COLO668 (cell line): ENCODE results near the gene NANOGP8.
"Not testable (repeated sequence)": the region's sequence is repeated elsewhere in the genome, so short reads cannot be mapped to it uniquely, and the experiment has no call there.

ENCODE experiments used
- DNase-seq: peaks from one replicate; lab custom pipeline; 2025; ENCODE audit not compliant: unreplicated experiment; lab: John Stamatoyannopoulos, UW

NANOGP8 gene, protein sequence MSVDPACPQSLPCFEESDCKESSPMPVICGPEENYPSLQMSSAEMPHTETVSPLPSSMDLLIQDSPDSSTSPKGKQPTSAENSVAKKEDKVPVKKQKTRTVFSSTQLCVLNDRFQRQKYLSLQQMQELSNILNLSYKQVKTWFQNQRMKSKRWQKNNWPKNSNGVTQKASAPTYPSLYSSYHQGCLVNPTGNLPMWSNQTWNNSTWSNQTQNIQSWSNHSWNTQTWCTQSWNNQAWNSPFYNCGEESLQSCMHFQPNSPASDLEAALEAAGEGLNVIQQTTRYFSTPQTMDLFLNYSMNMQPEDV

GRCh38 chr15:35085176-35085919 lies at the start of gene NANOGP8:
NANOGP8 (minus strand) TSS chr15:35085295; CDS start chr15:35085110, 185 bp downstream.
- not testable (repeated sequence) for DNase-seq

DNA sequence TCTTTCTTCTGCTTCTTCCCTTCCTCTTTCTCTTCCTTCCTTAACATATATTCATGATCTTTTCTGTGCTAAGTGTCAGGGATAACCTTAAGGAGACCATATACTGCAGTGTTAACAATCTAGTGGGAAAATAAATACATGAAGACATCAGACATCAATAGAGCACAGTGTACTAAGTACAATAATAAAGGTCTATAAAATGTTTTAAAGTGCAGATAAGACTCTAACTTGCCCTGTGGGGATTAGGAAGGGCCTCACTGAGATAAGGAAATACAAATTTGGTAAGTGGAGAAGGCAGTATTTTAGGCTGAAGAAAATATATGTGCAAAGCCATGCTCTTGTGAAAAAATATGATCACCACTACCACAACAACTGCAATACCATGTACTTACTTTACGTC lies 49.2 kb upstream of the NANOGP8 start:
- no peak for DNase-seq

- DNase-seq, result no peak
Measured at GRCh38 chr15:35130245-35130644, 45.1 kb upstream of the NANOGP8 start.

DNA sequence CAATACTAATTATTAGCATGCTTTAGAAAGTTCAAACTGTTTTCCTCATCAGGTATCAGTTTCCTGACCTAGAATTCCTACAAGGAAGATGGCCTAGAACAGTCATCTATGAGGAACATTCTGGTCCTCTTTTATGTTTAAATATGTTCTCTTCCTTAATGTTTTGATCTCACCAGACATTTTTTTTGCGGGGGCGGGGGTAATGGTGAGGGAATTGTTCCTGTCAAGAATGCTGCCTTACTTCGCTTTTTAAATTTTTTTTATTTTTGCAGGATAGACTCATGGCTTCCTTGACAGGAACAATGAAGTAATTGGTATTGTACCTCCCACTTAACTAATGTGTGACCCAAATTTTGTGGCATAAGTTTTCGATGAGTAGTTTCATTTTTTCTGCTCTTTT lies 44.3 kb upstream of the NANOGP8 start:
- no peak for DNase-seq

GRCh38 chr15:35127717-35128116 lies 42.6 kb upstream of the NANOGP8 start:
- DNase-seq, result no peak

- DNase-seq, result no peak
Measured at GRCh38 chr15:35126236-35126635, 41.1 kb upstream of the NANOGP8 start.

DNA sequence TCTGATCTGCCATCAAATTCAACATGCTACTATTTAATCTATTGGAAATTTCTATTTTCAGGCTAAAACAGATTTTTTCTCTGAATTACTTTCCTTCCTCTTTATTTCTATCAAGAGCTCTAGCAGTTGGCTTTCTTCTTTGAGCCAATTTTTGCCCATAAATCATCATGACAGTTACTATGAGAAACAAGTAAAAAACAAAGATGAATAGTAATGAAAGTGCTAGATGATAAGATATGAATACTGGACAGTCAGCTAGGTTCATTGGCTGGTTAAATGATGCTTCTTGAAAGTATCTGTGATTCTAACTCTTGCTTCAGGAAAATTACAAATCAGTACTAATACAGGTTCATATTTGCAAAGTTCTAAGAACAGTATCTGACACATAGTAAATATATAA lies 38.6 kb upstream of the NANOGP8 start:
- no peak for DNase-seq

GRCh38 chr15:35121611-35122359 lies 36.7 kb upstream of the NANOGP8 start:
- DNase-seq, result no peak

GRCh38 chr15:35120173-35120572 lies 35.1 kb upstream of the NANOGP8 start:
- no peak for DNase-seq

DNA sequence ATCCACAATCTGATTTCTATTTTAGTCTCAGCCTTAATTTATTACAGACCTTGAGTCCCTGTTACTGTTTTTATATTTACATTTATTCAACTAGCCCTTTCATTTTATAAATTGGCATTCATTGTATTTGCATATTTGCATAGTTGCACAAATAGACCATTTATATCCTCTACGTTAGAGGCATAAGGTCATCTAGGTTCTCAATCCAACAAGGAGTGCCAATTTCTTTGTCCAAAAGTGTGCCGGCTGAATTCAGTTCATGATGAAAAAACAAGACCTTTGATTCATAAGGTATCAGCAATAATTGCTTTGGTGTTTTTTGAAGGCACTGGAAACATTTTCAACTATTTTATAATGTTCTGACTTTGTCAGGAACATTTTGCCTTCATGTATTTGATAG lies 33.9 kb upstream of the NANOGP8 start:
- DNase-seq, result no peak

DNA sequence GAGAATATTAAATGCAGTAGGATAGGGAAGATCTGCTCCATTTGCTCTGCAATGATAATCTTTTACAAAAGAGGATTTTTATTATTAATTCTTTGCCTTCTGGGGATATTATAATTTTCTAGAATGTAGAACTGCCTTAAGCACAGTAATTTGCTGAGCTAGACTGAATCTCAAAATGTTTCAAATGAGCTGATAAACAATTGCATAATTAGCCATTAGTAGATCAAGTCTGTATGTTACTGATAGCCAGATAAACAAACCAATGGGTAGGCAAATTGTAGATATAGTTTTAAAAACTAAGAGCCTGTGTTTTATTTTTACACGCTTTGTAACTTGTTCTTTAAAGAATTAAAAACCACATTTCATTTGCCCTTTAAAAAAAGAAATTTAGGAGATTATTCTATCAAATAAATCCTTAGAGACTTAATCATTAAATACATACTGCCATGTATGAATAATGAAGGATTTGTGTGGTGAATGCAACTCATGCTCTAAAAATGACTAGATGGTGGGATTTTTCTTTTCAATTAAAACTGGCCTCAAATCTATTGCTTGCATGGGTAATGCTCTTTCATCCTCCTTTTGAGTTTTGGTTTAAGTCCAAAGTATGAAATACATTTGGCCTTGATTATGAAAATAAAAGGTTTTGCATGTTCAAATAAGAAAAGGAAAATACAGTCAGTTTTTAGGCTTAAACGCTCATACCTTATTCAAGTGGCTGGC lies 32.6 kb upstream of the NANOGP8 start:
- DNase-seq, result no peak

DNA sequence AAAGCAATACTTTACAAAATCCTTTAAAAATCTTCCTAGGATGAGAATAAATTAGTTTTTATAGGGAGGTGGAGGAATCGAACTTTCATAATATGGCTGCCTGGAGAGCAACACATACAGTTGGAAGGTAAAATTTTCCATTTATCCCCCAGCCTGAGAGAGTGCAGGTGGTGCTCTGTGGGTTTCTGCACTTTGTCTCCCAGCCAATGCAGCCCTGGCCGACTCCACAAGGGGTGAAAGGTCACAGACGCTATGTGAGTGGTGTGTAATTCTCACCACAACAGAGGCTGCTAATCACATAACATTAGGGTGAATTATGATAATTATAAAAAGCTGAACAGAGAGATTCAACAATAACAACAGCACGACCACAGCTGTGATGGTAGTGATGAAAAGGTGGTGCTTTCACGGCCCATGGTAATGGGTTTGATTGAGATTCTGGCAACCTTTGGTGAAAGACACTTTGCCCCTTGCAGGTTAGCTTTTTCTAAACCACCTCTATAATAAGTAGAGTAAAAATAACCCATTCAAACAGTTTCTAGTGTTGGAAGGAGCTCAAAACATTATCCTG lies 30.1 kb upstream of the NANOGP8 start:
- no peak for DNase-seq

GRCh38 chr15:35112346-35112745 lies 27.3 kb upstream of the NANOGP8 start:
- no peak for DNase-seq

DNA sequence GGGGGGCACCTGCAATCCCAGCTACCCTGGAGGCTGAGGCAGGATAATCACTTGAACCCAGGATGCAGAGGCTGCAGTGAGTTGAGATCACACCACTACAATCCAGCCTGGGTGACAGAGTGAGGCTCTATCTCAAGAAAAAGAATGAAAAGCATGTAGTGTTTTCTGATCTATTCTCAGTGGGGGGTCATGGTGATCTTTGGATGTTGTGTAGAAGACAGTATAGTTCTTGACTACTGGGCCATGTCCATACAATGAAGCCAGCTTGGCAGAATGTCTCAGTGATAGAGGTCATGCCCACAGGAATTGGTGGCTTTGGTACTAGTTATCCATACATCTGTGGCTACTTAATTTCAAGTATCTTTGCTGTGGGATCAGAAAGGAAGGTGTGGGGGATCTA lies 26.8 kb upstream of the NANOGP8 start:
- no peak for DNase-seq

DNA sequence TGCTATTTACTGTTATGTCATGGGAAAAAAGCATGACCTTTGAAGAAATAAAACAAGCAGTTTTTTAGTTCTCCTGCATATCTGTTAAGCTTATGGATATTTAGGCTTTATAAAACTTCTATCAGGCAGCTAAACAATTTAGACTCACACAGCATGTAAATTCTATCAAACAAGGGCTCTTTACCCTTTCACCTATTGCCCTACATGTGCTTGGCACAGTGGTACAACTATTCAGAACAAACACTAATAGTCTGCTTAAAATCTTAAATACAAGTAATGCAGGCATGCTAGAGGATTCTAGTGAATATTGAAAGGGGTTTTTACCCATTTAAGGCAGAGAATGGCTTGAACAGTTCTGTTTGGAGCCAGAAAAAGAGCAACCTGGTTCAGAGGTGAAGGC lies 23.4 kb upstream of the NANOGP8 start:
- DNase-seq, result no peak

DNA sequence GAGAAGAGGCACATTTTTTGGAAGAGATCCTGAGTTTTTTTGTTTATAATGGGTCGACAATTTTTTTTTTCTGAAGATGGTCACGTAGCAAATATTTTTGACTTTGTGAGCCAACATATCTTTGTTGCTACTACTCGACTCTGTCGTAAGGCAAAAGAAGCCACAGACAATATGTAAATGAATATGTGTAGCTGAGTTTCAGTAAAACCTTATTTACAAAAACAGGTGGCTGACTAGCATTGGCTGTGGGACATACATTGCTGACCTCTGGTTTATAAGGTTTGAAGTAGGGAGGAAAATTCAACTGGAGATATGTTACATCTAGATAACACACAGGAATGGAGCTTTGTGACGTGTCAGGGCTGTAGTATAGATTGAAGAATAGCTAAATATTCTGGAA lies 22.5 kb upstream of the NANOGP8 start:
- no peak for DNase-seq

DNA sequence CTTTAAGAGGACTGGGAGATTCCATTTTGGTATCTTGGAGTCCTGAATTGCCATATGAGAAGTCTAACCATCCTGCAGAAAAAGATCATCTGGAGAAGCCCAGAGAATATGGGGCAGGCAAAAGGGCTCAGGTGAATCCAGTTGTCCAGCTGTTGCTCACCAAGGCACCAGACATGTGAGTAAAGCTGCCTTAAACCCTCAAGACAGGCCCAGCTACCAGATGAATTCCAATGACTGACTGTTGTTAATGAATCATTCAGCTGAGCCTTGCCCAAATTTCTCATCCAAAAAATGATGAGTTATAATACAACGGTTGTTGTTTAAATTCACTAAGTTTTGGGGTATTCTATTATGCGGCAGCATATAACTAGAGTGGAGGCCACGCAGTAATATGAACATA lies 22.0 kb upstream of the NANOGP8 start:
- DNase-seq, result no peak

DNA sequence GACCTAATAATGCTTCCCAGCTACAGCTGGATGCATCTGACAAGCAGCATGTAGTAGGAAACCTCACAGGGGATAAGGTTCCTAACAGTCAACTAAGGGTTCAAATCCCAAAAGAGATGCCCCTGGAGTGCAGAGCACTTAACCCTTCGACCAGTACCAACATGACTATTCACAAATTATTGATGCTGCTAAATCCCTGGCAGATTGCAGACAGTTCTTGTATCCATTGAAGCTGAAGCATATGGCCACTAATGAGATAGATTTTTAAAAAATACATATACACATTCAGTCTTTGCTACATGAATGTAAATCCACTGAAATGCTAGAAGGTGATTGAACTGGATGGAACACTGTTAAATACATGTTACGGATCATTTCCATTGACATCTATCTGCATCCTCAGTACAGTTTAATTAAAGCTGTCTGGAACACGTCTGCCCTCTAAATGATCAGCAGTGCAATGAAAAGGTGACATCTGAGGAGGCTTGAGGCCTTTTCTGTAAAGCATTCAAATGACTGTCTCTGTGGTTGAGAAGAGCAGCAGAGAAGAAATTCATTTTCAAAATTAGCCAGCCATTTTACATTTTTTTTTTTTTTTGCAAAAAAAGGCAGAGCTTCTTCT lies 19.5 kb upstream of the NANOGP8 start:
- no peak for DNase-seq

DNA sequence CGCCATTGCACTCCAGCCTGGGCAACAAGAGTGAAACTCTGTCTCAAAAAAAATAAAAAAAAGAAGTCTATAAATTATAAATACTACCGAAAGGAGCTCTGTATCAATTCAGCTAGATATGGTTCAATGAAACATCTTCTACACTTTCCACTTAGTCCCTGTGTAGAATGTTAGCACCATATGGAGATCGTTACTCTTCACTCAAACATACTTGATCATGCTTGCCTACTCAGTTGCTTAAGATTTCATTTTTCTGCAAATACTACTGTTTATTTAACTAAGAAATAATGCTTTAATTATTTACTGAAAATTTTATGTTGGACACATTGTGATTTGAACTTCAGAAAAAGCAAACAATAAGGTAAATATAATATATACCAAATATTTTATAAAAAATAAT lies 17.1 kb upstream of the NANOGP8 start:
- DNase-seq, result no peak

DNA sequence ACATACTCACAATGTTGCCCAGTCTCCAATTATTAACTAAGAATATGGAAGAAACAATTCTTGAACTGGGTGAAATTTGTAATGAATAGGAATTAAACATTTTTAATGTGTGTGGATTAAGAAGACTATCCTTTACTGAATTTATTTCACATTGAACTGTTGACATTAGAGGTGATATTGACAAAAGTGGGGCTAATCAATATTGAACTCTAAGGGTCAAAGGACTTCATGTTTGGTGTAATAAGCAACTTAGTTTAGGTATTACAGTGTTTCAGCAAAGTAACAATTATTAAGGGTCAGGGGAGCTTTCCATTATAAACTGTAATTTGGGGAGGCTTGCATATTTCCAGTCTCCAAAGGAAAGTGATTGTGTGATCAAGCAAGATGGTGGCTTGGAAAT lies 16.2 kb upstream of the NANOGP8 start:
- no peak for DNase-seq

GRCh38 chr15:35098737-35099136 lies 13.6 kb upstream of the NANOGP8 start:
- DNase-seq, result no peak
